ENCODE measurements around the gene CYP27B1. TPM values are rescaled to one million over a fixed set of nuclear protein-coding genes. Genes with fewer than 3 reads are reported as not detected.

CYP27B1 gene
- total RNA-seq, 1 donor from 2014 or later = under 0.01 TPM

DNA sequence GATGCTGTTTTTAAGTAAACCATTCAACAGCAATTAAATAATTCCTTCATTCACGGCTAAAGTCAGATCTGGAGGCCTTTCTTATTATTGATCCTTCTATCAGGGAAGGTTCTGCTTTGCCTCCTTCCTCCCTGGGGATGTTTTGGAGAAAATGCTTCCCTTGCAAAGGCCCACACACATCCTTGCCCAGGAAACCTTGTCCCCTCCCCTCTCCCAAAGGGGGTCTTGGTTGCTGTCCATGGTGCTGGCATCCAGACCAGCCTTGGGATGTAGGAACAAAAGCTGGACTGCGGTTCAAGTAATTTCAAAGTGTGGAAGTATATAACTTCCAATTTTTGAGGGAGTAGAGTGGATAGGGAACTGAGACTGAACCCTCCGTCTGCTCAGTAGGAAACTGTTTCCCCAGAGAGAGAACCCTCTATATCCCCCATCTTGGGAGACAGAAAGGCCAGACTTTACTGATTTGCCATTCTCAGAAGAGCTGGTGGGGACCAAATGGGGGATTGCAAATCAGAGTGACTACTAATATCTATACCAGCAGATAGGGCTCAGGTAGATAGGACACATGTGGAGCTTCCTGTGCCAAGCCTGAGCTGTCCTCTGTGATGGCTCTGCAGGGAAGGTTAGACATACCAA is 6.4 kb downstream of the CYP27B1 start:
- Histone ChIP-seq H3K27ac (ENCODE audit: low read depth, low read length) (no peak overlapping the region), H3K4me3 (ENCODE audit: low read length in 3 of 3) (no peak overlapping the region), H3K9me3 (ENCODE audit: control insufficient read depth in 3 of 3, low read length in 3 of 3) (no peaks in the 10 kb centered on the region), H3K27me3 (ENCODE audit: control insufficient read depth in 3 of 3, insufficient read depth in 3 of 3, low read length in 3 of 3) (peaks cover 28 to 30% (median 28%) of the 10 kb centered on the region in 3 donors), H3K36me3 (ENCODE audit: control insufficient read depth in 3 of 3, insufficient read depth in 3 of 3, low read length in 3 of 3) (peaks cover 16 to 22% (median 16%) of the 10 kb centered on the region in 3 donors), H3K9ac (ENCODE audit: low read depth in 1 of 3, low read length in 3 of 3) (no peak overlapping the region), H3K4me1 (ENCODE audit: control insufficient read depth in 3 of 3, insufficient read depth in 3 of 3, low read length in 3 of 3) (peaks cover 12 to 24% (median 18%) of the 10 kb centered on the region in 3 donors)

DNA sequence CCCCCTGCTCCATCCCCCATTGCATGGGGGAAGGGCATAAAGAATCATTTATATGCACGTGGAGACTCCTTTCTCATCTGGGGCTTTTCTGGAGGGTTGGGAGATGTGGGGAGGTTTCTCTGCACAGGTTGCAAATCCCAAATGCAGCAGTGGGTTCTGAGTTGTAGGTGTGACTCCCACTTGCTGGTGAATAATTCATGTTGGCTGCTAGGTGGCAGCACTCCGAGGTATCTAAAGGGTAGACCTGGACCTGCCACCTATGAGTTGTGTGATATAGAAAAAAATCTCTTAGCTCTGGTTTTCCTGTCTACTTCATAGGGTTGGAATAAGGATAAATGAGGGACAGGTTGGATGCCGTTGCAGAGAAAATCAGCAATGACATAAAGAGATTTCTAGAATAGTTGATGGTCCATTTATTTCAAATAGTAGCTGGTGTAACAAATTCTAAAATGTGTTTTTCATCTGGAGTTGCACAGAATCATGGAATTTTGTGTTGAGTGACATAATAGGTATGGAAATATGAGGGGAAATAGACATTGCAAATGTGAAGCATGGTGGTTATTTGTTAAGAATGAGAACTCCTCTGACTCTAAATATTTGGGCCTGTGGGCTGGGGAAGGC is 7.4 kb downstream of the CYP27B1 start:
- Histone ChIP-seq H3K27ac (ENCODE audit: low read depth, low read length) (no peak overlapping the region), H3K4me1 (ENCODE audit: control insufficient read depth in 3 of 3, insufficient read depth in 3 of 3, low read length in 3 of 3) (peaks cover 6 to 17% (median 10%) of the 10 kb centered on the region in 3 donors), H3K4me3 (ENCODE audit: low read length in 3 of 3) (no peak overlapping the region), H3K9ac (ENCODE audit: low read depth in 1 of 3, low read length in 3 of 3) (no peak overlapping the region), H3K27me3 (ENCODE audit: control insufficient read depth in 3 of 3, insufficient read depth in 3 of 3, low read length in 3 of 3) (peaks cover 18 to 20% (median 18%) of the 10 kb centered on the region in 3 donors), H3K9me3 (ENCODE audit: control insufficient read depth in 3 of 3, low read length in 3 of 3) (no peaks in the 10 kb centered on the region), H3K36me3 (ENCODE audit: control insufficient read depth in 3 of 3, insufficient read depth in 3 of 3, low read length in 3 of 3) (peaks cover 16 to 22% (median 16%) of the 10 kb centered on the region in 3 donors)

DNA sequence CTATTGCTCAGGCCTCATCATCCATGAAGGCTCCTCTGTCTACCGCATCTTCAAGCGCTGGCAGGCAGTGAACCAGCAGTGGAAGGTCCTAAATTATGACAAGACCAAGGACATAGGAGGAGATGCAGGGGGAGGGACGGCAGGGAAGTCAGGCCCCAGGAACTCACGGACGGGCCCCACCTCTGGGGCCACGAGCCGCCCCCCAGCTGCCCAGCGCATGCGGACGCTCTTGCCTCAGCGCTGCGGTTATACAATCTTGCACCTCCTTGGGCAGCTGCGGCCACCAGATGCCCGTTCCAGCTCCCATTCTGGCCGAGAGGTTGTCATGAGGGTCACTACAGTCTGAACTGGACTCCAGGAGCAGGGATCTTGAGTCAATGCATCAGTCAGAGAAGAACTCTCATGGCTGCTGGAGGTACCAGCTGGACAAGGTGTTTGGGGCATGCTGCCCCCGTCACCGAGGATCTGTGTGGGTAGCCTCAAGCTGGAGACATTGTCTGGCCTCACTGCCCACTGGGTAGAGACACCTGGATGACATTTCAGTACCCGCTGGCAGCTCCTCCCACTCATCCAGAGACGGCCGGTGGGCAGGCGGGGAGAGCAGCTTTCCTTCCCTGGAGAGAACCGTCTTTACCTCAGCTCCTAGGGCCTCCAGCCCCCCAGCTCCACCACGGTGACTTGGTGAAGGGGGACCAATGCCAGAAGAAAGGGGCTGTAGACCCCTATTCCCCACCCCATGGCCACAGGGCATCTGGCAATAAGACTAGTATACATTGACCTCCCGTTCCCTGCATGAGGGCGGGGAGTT is 8.1 kb downstream of the CYP27B1 start:
- Histone ChIP-seq H3K27ac (ENCODE audit: low read depth, low read length) (no peak overlapping the region), H3K9me3 (ENCODE audit: control insufficient read depth in 3 of 3, low read length in 3 of 3) (no peaks in the 10 kb centered on the region), H3K27me3 (ENCODE audit: control insufficient read depth in 3 of 3, insufficient read depth in 3 of 3, low read length in 3 of 3) (peaks cover 10 to 13% (median 11%) of the 10 kb centered on the region in 3 donors), H3K4me1 (ENCODE audit: control insufficient read depth in 3 of 3, insufficient read depth in 3 of 3, low read length in 3 of 3) (peaks cover 6 to 19% (median 13%) of the 10 kb centered on the region in 3 donors), H3K36me3 (ENCODE audit: control insufficient read depth in 3 of 3, insufficient read depth in 3 of 3, low read length in 3 of 3) (peaks cover 16 to 22% (median 16%) of the 10 kb centered on the region in 3 donors), H3K4me3 (ENCODE audit: low read length in 3 of 3) (no peak overlapping the region), H3K9ac (ENCODE audit: low read depth in 1 of 3, low read length in 3 of 3) (no peak overlapping the region)

DNA sequence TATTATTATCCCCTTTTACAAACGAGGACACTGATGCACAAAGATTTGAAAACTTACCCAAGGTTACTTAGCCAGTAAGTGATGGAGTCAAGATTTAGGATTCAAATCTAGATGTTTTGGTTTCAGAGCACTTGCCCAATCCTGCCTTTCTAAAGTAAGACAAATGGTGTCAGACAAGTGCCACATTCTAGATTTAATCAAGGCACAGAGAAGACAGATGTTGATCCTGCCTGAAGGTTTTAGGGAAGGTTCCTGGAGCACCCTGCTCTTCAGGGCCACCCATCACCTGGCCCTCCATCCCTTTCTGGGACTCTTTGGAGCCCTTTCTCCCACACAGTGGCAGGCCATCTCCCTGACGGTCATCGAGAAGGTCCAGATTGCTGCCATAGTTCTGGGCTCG is 9.1 kb downstream of the CYP27B1 start:
- no peak overlapping the region for H3K27ac ChIP-seq (ENCODE audit: low read depth, low read length)
- H3K27me3 ChIP-seq (ENCODE audit: control insufficient read depth in 3 of 3, insufficient read depth in 3 of 3, low read length in 3 of 3) = peaks cover under 1 to 3% (median 3%) of the 10 kb centered on the region in 3 donors
- no peaks in the 10 kb centered on the region for H3K9me3 ChIP-seq (ENCODE audit: control insufficient read depth in 3 of 3, low read length in 3 of 3)
- no peak overlapping the region for H3K4me3 ChIP-seq (ENCODE audit: low read length in 3 of 3)
- H3K9ac ChIP-seq (ENCODE audit: low read depth in 1 of 3, low read length in 3 of 3) = no peak overlapping the region
- H3K36me3 ChIP-seq (ENCODE audit: control insufficient read depth in 3 of 3, insufficient read depth in 3 of 3, low read length in 3 of 3) = peaks cover 16 to 22% (median 16%) of the 10 kb centered on the region in 3 donors
- H3K4me1 ChIP-seq (ENCODE audit: control insufficient read depth in 3 of 3, insufficient read depth in 3 of 3, low read length in 3 of 3) = peaks cover 10 to 22% (median 15%) of the 10 kb centered on the region in 3 donors

DNA sequence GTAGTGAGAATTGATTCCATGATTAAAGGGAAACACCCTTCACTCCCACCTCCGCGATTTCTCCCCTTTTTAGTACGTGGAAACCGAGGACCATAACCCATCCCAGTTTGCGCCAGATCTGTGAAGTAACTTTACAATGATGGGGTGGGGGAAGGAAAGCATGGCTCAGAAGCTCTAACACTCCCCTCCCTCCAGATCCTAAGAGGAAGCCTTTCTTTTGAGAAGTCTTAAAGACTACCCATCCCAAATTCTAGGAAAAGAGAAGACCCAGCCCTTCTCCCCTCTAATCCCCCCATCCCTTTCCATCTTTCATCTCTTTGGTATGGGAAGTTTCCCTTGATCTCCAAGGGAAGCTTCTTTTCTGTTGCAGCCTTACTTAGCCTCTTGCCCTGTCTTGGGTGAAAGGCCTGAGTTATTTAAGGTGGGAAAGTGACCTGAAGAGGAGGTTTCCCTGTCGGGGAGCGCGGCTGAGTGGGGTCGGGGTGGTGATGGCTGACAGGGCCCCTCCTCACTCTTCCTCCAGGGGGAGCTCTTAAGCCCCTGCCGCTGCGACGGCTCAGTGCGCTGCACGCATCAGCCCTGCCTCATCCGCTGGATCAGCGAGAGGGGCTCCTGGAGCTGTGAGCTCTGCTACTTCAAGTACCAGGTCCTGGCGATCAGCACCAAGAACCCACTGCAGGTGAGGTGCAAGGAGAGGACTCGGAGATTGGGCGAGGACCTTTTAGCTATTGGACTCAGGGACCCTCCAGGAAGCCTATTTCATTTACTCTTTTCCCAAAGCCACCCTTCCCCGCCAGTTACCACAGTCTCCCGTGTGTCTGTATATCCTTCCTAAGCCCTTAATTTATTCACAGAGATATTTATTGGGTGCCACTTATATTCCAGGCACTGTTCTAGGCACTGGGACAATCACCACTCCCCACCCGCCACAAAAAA is 10.2 kb downstream of the CYP27B1 start:
- peak overlapping the region in 2 of 3 donors; percentile 69 to 70 for H3K4me3 ChIP-seq (ENCODE audit: low read length in 3 of 3)
- no peak overlapping the region for H3K27ac ChIP-seq (ENCODE audit: low read depth, low read length)
- no peak overlapping the region for H3K9ac ChIP-seq (ENCODE audit: low read depth in 1 of 3, low read length in 3 of 3)

DNA sequence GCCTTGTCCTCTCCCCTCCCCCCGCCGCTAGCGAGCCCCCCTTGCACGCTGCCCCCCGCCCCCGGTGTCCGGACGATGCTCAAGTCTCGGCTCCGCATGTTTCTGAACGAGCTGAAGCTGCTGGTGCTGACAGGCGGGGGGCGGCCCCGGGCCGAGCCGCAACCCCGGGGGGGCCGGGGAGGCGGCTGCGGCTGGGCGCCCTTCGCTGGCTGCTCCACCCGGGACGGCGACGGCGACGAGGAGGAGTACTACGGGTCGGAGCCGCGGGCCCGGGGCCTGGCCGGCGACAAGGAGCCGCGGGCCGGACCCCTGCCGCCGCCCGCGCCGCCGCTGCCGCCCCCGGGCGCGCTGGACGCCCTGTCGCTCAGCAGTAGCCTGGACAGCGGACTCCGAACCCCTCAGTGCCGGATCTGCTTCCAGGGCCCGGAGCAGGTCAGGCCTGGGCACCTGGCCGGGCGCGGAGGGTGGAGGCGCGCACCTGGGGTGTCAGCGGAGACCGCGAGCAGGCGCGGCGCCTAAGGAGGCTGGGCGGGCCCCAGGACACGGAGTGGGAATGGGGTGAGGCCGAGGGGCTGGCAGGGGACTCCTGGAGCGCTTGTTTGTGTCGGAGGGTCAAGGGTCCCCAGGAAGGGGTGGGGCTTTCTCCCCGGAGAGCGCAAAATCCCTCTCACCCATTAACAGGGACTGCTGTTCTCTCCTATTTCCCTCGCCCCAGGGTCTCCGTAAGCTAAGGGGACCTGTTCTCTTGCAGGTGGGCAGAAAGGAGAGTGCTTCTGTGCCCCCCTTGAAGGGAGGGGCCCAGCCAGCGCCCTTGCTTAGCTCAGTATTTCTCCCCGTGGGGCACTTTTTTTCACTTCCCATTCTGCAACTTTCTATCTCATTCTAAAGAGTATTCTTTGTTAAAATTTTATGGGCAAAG is 11.2 kb downstream of the CYP27B1 start:
- peaks cover 22 to 37% (median 30%) of the 10 kb centered on the region in 3 donors for H3K4me1 ChIP-seq (ENCODE audit: control insufficient read depth in 3 of 3, insufficient read depth in 3 of 3, low read length in 3 of 3)
- no peaks in the 10 kb centered on the region for H3K27me3 ChIP-seq (ENCODE audit: control insufficient read depth in 3 of 3, insufficient read depth in 3 of 3, low read length in 3 of 3)
- H3K9ac ChIP-seq (ENCODE audit: low read depth in 1 of 3, low read length in 3 of 3) = peak overlapping the region; percentile 75 to 81 (median 80)
- peaks cover 16 to 23% (median 16%) of the 10 kb centered on the region in 3 donors for H3K36me3 ChIP-seq (ENCODE audit: control insufficient read depth in 3 of 3, insufficient read depth in 3 of 3, low read length in 3 of 3)
- H3K9me3 ChIP-seq (ENCODE audit: control insufficient read depth in 3 of 3, low read length in 3 of 3) = no peaks in the 10 kb centered on the region
- H3K4me3 ChIP-seq (ENCODE audit: low read length in 3 of 3) = peak overlapping the region; percentile 69 to 79 (median 70)
- no peak overlapping the region for H3K27ac ChIP-seq (ENCODE audit: low read depth, low read length)

More for the DNA sequence above, 10.2 kb downstream of the CYP27B1 start:
- Histone ChIP-seq H3K9me3 (ENCODE audit: control insufficient read depth in 3 of 3, low read length in 3 of 3) (no peaks in the 10 kb centered on the region), H3K36me3 (ENCODE audit: control insufficient read depth in 3 of 3, insufficient read depth in 3 of 3, low read length in 3 of 3) (peaks cover 16 to 22% (median 16%) of the 10 kb centered on the region in 3 donors), H3K27me3 (ENCODE audit: control insufficient read depth in 3 of 3, insufficient read depth in 3 of 3, low read length in 3 of 3) (no peaks in the 10 kb centered on the region), H3K4me1 (ENCODE audit: control insufficient read depth in 3 of 3, insufficient read depth in 3 of 3, low read length in 3 of 3) (peaks cover 13 to 28% (median 21%) of the 10 kb centered on the region in 3 donors)

DNA sequence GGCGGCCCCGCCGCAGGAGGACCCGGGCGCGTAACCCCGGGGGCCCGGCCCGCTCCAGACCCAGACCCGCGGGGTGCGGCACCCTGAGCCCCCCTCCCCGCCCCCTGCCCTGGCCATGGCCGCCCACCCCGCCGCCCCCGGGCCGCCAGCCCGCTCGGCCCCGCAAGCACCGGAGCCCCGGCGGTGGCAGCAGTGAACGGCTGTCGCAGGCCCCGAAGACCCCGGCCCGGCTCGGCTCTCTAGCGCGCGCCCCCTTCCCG is 11.8 kb downstream of the CYP27B1 start:
- Histone ChIP-seq H3K27ac (ENCODE audit: low read depth, low read length) (no peak overlapping the region), H3K4me3 (ENCODE audit: low read length in 3 of 3) (peak overlapping the region in 1 of 3 donors; percentile 58), H3K36me3 (ENCODE audit: control insufficient read depth in 3 of 3, insufficient read depth in 3 of 3, low read length in 3 of 3) (peaks cover 21 to 28% (median 22%) of the 10 kb centered on the region in 3 donors), H3K4me1 (ENCODE audit: control insufficient read depth in 3 of 3, insufficient read depth in 3 of 3, low read length in 3 of 3) (peaks cover 25 to 42% (median 35%) of the 10 kb centered on the region in 3 donors), H3K9me3 (ENCODE audit: control insufficient read depth in 3 of 3, low read length in 3 of 3) (no peaks in the 10 kb centered on the region), H3K27me3 (ENCODE audit: control insufficient read depth in 3 of 3, insufficient read depth in 3 of 3, low read length in 3 of 3) (no peaks in the 10 kb centered on the region), H3K9ac (ENCODE audit: low read depth in 1 of 3, low read length in 3 of 3) (peak overlapping the region in 1 of 3 donors; percentile 45)

DNA sequence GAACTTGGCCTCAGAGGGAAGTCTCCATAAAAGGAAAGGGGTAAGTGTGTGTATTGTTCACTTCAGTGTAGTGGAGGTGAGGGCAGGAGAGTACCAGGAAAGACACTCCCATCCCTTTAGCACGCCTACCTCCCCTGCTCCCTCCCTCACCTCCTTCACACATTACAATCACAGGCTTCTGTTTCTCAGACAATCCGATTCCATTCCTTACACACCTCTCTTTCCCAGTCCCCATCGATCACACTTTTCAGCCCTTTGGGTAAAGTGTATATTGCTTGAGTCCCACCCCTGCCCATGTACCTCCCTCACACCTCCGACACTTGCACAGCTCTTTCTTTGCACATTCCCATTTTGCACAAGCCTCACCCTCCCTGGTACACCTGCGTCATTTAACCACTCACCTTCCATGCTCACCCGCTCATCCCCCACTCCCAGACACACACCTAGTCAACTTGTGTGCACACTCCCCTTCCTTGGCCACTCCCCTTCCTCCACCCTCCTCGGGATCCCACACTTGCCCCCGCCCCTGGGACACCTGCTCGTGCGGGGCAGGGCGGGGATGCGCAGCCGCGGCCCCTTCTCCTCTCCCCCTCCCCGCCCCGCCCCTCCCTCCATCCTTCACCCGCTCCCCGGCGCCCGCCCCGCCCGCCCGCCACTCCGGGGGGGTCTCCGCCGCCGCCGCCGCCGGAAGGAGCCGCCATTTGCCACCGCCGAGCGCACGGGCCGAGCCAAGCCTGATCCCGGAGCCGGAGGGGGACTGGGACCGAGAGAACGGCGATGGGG is 12.3 kb downstream of the CYP27B1 start, which contains the start of gene MARCHF9:
MARCHF9 (plus strand) TSS at position 693 of the 783 bp plus-strand sequence. CDS start 426 bp downstream, outside the sequence.
- Histone ChIP-seq H3K36me3 (ENCODE audit: control insufficient read depth in 3 of 3, insufficient read depth in 3 of 3, low read length in 3 of 3) (peaks cover 22 to 29% (median 23%) of the 10 kb centered on the region in 3 donors), H3K4me1 (ENCODE audit: control insufficient read depth in 3 of 3, insufficient read depth in 3 of 3, low read length in 3 of 3) (peaks cover 25 to 42% (median 35%) of the 10 kb centered on the region in 3 donors), H3K27me3 (ENCODE audit: control insufficient read depth in 3 of 3, insufficient read depth in 3 of 3, low read length in 3 of 3) (no peaks in the 10 kb centered on the region), H3K4me3 (ENCODE audit: low read length in 3 of 3) (peak within 1 kb of the TSS; percentile 69 to 79 (median 70)), H3K27ac (ENCODE audit: low read depth, low read length) (no peak within 1 kb of the TSS), H3K9me3 (ENCODE audit: control insufficient read depth in 3 of 3, low read length in 3 of 3) (no peaks in the 10 kb centered on the region), H3K9ac (ENCODE audit: low read depth in 1 of 3, low read length in 3 of 3) (peak within 1 kb of the TSS; percentile 75 to 81 (median 80))
